Measurements from ENCODE around the gene PRR13.
"Not testable (repeated sequence)": the region's sequence is repeated elsewhere in the genome, so short reads cannot be mapped to it uniquely, and the experiment has no call there.

The PRR13 gene

GRCh38 chr12:53428741-53429140 is 12.8 kb upstream of the PRR13 start:
- DNase-seq (ENCODE audit: low read depth): no peak
- TF ChIP-seq, protein P1, sequence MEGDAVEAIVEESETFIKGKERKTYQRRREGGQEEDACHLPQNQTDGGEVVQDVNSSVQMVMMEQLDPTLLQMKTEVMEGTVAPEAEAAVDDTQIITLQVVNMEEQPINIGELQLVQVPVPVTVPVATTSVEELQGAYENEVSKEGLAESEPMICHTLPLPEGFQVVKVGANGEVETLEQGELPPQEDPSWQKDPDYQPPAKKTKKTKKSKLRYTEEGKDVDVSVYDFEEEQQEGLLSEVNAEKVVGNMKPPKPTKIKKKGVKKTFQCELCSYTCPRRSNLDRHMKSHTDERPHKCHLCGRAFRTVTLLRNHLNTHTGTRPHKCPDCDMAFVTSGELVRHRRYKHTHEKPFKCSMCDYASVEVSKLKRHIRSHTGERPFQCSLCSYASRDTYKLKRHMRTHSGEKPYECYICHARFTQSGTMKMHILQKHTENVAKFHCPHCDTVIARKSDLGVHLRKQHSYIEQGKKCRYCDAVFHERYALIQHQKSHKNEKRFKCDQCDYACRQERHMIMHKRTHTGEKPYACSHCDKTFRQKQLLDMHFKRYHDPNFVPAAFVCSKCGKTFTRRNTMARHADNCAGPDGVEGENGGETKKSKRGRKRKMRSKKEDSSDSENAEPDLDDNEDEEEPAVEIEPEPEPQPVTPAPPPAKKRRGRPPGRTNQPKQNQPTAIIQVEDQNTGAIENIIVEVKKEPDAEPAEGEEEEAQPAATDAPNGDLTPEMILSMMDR (conservative IDR thresholded peaks at IDR 0.05; ENCODE audit: control insufficient read depth, insufficient read depth, low read depth, low read length): no peak
- H3K4me3 ChIP-seq (ENCODE audit: control insufficient read depth, low read depth, low read length): no peak overlapping the region

DNA sequence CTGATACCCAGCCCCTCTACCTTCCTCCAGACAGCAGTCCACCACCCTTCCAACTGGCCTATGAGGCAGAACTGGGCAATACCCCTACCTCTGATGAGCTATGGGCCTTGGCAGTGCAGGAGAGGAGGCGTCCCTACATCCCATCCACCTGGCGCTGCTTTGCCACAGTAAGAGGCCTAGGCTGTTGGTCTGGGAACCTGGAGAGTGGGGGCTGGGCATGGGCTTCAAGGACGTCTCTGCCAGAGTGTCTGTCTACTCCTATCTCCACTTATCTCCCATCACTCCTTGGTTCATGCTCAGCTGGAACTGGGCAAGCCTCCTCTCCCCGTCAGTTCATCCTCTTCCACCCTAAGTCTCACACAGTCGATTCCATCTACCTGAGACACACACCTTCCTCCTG is 11.4 kb upstream of the PRR13 start:
- TF ChIP-seq, protein P1 (conservative IDR thresholded peaks at IDR 0.05; ENCODE audit: control insufficient read depth, insufficient read depth, low read depth, low read length): no peak
- no peak for DNase-seq (ENCODE audit: low read depth)
- H3K4me3 ChIP-seq (ENCODE audit: control insufficient read depth, low read depth, low read length): no peak overlapping the region

DNA sequence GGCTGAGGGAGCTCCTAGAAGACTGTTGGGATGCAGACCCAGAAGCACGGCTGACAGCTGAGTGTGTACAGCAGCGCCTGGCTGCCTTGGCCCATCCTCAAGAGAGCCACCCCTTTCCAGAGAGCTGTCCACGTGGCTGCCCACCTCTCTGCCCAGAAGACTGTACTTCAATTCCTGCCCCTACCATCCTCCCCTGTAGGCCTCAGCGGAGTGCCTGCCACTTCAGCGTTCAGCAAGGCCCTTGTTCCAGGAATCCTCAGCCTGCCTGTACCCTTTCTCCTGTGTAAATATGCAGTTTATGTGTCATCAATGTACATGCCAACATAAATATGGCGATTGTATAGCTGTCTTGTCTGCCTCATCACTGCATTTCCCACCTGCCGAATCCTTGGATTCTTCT is 10.3 kb upstream of the PRR13 start:
- DNase-seq (ENCODE audit: low read depth): peak; percentile 57
- TF ChIP-seq, protein P1 (conservative IDR thresholded peaks at IDR 0.05; ENCODE audit: control insufficient read depth, insufficient read depth, low read depth, low read length): no peak
- H3K4me3 ChIP-seq (ENCODE audit: control insufficient read depth, low read depth, low read length): no peak overlapping the region

DNA sequence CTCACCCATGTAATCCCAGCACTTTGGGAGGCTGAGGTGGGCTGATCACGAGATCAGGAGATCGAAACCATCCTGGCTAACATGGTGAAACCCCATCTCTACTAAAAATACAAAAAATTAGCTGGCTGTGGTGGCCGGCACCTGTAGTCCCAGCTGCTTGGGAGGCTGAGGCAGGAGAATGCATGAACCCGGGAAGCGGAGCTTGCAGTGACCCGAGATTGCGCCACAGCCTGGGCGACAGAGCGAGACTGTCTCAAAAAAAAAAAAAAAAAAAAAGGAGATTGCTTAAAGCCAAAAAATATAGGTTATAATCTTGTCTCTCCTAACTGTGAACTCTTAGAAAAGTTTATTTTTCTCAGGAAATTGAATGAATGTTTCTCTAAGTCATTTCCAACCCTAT is 6.2 kb upstream of the PRR13 start:
- H3K4me3 ChIP-seq (ENCODE audit: control insufficient read depth, low read depth, low read length); DNase-seq (ENCODE audit: low read depth): not testable (repeated sequence)

- not testable (repeated sequence) for H3K4me3 ChIP-seq (ENCODE audit: control insufficient read depth, low read depth, low read length); DNase-seq (ENCODE audit: low read depth)
These were observed 2.0 kb upstream of the PRR13 start for GRCh38 chr12:53439582-53439981.

DNA sequence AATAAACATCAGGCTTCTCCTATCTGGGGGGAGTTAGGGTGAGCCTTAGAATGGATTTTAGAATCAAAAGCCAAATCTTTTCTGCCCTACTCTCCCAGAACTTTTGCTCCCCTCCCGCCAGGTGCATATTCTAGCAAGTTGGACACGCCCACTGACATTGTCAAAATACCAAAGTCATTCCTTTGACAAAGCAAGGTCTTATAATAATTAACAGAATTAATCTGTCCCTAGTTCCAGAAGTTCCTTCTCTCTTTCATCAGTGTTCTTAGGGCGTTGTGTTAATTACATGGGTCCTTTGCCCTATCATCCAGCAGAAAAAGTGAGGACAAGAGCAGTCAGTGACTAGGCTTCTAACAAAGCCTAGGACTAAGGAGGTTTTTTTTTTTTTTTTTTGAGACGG is 2.4 kb downstream of the PRR13 start:
- DNase-seq (ENCODE audit: low read depth): no peak
- no peak overlapping the region for H3K4me3 ChIP-seq (ENCODE audit: control insufficient read depth, low read depth, low read length)
- TF ChIP-seq, protein P1 (conservative IDR thresholded peaks at IDR 0.05; ENCODE audit: control insufficient read depth, insufficient read depth, low read depth, low read length): no peak

GRCh38 chr12:53444593-53445325 is 3.2 kb downstream of the PRR13 start:
- DNase-seq (ENCODE audit: low read depth); H3K4me3 ChIP-seq (ENCODE audit: control insufficient read depth, low read depth, low read length): not testable (repeated sequence)

DNA sequence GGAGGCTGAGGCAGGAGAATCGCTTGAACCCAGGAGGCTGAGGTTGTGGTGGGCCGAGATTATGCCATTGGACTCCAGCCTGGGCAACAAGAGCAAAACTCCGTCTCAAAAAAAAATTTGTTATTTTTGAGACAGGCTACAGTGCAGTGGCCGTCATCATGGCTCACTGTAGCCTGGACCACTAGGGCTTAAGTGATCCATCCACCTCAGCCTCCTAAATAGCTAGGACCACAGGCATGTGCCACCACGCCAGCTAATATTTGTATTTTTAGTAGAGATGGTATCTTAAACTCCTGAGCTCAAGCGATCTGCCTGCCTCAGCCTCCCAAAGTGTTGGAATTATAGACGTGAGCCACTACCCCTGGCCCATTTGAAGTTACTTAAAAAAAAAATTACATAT is 9.4 kb downstream of the PRR13 start:
- no peak overlapping the region for H3K4me3 ChIP-seq (ENCODE audit: control insufficient read depth, low read depth, low read length)
- TF ChIP-seq, protein P1 (conservative IDR thresholded peaks at IDR 0.05; ENCODE audit: control insufficient read depth, insufficient read depth, low read depth, low read length): no peak
- no peak for DNase-seq (ENCODE audit: low read depth)

Data from fibroblast of mammary gland (primary cell).